Iris pigment epithelial cell (primary cell): ENCODE results near the gene SLC6A9.

Experiments used
- DNase-seq: peaks from one replicate; pipeline ENCODE4 v3.0.0-alpha.2; 2011; ENCODE audit warnings: low read depth

SLC6A9 gene

DNA sequence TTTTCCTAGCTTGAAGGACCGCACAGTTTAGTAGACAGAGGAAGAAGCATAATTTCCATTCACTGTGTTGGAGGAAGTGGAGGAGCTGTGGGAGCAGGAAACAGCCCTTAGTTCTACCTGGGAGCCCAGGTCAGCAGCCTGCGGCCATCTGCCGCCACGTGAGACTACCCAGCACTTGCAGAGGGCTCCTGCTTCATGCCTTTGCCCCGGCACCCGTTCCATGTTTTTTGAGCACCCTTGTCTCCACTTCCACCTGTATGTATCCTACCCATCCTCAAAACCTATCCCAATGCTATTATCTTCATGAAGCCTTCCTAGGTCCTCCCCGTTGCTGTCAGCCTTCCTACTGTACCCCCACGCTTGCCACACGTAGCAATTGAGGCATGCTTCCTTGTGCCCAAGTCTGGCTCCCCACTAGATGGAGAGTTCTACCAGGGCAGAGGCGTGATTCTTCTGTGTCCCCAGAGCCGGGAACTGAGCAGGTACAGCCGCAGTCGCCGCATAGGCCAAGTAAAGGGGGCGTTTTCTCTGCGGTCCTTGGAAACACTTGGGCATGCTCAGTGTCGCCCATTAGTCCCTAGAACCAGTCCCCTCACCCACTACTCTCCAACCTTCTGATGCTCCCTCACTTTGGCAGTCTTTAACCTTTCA, 1.9 kb downstream of the SLC6A9 start:
- DNase-seq: no peak

DNA sequence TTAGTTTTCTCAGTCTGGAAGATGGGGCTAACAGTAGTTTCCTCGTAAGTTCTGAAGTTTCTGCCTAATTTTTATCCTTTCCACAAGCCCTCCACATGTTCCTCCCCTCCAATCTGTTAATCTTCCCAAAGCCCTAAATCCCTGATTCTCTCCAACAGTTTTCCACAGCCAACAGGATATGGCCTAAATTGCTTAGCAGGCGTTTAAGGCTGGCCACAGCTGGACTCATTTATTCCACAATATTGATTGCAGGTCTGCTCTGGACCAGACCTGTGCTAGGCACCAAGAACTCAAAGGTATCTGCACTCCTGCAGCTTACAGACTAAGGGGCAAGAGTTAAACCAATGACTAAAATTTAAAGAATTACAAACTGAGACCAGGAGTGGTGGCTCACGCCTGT, 3.9 kb downstream of the SLC6A9 start:
- no peak for DNase-seq

DNA sequence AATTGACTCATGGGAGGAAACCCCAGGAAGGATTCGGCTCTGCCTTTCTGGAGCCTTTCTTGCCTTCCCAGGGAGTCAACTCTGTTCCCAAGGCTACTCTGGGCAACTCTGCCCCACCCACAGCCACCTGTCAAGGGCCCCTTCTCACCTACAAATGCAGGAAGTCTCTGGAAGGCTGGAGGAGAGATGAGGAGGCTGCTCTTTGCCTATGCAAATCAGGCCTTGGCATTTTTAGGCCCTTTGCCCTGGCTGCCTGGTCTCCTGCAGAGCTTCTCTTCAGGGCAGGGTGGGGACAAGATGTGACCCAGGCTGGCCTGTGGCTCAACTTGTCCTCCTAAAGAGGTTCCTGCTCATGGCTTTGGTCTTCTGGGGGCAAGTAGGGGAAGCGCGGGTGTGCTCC, 5.4 kb downstream of the SLC6A9 start:
- no peak for DNase-seq

DNA sequence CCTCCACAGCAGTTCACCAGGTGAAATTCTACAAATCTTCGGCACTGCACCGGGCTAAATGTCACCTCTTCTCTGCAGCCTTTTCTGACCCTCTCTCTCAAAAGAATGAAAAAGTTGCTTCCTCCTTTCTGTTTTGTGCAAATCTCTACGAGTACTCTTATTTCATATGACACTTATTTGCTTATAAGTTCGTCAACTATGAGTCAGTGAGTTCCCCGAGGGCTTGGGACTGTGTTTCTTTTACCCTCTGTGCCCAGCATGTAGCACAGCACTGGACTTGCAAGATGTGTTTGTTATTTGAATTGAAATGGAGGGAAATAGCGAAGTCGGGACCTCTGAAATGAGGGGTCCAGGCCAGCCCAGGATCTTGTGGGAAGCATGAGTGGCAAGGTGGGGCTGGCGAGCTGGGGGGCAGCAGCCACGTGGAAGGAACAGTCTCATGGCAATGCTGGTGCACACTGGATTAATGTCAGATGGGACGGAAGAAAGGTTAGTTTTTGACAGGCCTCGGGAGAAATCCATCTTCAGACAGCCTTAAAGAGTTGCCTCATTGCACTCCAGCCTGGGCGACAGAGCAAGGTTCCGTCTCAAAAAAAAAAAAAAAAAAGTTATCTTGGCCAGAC, 6.2 kb downstream of the SLC6A9 start:
- DNase-seq: no peak

DNA sequence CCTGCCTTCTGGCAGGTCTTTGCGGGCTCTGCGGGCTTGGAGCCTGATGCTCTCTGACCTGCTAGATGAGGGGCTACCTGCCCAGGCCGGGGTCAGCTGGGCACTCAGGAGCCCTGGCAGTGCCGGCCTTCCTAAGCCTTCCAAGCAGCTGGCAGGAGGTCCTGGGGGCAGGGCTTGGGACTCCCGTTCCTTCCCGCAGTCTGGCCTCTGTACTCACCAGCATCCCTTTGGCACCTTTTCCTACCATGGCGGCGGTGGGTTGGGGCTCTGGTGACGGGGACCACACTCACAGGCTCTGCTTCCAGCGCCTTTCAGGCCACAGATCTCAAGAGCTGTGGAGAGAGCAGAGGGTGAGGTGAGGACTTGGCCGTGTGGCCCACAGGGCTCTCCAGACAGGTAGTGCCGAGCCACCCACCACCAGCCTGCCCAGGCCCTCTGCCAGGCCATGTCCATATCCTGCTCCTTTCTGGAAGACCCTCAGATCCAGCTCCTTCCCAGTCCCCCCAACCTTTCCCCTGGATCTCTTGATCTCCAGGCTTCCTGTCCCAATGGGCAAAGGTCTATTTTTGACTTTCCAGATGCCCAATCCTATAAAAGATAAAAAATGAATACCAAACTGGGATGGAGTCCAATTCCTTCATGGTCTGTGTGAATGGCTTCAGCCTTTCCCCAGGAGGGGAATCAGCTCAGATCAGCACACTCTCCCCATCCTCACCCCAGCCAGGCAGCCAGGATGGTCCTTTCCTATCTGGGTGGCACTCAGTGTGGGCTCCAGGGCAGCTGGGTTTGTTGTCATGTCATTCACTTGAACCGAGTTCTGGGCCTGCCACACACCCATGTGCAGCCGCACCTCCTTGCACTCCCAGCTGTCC, 7.0 kb downstream of the SLC6A9 start:
- DNase-seq: no peak

DNA sequence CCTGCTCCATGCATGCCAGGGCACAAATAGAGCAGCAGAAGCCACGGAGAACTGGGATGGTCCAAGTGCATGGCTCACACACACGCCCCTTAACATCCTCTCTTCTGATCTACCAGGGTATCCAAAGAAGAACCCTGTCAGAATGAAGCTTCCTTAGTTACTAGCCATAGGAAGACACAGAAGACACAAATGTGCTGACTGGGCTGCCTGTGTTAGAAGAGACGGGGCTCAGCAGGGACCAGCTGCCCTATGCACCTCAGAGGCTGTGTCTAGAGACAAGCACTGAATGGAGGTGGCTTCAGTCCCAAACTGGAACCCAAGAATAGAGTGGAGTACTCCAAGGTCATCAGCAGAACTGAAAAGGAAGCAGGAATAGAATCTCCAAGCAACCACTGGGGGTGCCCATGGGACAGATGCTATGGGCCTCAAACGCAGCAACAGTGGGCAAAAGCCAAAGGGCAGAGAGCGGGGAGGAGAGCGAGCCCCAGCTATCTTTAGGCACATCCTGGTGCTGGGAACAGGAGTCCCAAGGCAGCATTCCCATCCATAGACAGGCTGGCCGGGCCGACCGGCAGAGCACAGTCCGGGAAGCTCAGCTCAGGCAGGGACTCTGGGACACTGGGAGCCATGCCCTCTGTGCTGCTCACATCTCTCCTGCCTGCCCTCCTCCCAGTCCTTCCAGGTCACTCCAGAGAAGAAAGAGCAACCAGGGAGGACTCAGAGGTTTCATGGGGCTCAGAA, 9.5 kb downstream of the SLC6A9 start:
- no peak for DNase-seq

DNA sequence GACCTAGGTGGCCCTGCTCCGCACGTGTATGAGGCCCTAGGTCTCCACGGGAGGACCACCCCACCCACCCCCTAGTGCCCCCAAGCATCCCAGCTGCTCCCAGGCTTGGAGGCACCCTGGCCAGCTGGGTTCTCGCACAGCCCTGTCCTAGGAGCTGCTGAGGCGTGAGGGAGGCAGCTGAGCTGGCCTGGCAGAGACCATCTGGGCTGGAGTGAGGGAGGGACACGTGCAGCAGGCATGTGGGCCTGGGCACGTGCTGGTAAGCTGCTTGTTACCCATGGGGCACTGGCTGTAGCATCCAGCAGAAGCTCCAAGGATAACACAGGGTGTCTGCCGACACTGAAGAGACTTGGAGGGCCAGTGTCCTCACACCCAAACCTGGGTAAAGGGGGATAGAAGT, 10.1 kb downstream of the SLC6A9 start:
- no peak for DNase-seq

DNA sequence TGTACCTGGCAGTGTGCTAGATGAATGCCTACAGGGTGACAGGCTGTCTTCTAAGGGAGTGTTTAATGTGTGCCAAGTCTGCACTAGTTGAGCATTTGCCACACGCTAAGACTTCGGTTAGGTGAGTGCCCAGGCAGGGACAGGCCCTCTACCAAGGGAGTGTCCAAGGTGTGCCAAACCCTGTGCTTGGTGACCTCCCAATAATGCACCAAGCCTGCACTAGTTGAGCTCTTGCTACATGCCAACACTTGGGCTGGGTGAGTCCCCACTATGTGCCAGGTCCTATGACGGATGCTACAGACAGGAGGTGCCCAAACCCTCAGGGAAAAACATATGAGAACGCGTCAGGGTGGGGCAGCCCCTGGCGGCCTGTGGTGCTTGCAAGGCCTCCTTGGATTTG, 10.8 kb downstream of the SLC6A9 start:
- no peak for DNase-seq

DNA sequence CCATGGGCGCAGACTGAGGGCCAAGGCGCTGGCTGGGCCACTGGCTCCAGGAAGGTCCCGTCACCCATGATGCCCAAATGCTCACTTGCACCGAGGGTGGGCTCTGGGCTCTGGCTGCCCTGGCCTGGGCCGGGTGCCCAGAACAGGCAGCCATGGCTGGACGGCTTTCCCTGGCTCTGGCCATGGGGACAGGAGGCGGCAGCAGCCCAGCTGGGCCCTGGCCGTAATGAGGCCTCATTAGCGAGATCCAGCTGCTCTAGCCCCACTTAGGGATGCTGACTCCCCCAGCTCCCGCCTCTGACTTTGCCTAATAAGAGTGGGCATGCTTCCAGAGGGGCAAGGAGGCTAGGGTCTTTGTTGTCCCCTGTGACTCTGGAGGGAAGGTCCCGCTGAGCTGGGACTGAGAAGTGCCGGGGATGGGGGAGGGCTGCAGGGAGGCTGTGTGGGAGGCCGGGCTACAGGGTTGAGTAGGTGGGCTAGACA, 11.8 kb downstream of the SLC6A9 start:
- no peak for DNase-seq

DNA sequence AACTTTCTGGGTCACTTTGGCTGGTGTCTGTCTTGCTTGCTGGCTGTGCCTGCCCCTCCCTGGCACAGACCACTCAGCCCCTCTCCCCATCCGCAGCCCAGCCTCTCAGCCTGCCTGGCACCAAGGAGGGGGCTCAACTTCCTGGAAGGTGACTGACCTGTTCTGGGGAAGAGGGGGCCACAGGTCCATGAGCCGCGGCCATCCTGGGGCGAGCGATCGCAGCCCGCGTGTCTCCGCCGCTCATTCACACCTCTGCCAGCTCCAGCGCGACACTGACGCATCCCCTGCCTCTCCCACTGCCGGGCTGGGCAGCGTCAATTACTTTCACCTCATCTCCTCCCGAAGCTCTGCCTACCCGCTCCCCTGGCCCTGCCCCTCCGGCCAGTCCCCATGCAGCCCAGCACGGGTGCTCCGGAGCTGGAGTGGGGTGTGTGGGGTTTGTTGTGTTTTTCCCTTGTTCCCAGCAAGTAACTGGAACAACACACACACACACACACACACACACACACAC, 14.3 kb downstream of the SLC6A9 start:
- no peak for DNase-seq

DNA sequence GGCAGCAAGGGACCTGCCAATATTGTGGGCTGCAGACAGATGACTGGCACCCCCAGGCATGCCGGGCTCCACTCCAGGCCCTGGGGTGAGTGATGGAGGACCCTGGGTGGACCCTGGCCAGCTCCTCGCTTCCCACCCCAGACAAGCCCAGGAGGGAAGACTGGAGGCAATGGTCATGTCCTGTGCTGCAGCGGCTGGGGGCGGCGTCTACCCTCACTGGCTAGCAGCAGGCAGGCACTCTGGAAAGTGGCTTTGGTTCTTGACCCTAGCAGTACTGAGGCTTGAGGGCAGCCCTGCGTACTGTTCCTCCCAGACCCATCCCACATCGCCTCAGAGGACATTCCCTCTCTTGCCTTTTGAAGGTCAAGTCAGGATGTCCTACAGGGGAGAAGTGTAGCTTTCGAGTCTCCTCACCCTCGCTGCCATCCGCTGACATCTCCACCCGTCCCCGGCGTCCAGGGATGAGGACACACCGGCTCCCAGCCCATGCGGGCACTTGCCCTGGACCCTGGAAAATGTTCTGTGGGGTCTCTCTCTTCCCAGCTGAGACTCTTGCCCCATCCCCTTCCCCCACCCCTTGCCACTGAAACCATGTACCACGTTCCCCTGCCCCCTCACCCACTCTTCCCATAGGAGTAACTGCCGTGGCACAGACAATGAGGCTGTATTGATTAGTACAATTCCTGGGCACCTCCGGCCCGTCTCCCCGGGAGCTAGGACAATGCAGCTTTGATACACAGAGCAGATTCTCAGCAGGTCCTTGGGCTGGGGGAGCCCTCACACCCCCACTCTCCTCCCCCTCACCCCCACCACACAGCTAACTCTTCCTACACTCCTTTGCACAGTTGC, 15.0 kb downstream of the SLC6A9 start:
- DNase-seq: no peak

DNA sequence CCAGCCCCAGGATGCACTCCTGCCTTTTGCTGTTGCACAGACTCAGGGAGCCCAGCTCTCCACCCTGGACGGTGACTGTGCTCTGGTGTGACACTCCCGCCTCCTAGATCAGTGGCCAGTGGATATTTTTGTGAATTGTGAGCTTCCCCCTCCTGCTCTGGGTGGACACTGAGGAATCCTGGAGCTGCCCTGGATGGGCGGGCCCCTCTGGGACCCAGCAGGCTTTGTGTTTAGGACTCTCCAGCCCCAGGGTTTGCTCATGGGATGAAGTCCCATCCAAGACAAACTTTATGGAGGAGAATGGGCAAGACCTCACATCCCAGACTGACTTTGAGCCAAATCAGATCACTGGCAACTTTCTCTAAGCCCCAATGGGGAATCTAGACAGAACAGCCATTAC, 16.1 kb downstream of the SLC6A9 start:
- DNase-seq: no peak

DNA sequence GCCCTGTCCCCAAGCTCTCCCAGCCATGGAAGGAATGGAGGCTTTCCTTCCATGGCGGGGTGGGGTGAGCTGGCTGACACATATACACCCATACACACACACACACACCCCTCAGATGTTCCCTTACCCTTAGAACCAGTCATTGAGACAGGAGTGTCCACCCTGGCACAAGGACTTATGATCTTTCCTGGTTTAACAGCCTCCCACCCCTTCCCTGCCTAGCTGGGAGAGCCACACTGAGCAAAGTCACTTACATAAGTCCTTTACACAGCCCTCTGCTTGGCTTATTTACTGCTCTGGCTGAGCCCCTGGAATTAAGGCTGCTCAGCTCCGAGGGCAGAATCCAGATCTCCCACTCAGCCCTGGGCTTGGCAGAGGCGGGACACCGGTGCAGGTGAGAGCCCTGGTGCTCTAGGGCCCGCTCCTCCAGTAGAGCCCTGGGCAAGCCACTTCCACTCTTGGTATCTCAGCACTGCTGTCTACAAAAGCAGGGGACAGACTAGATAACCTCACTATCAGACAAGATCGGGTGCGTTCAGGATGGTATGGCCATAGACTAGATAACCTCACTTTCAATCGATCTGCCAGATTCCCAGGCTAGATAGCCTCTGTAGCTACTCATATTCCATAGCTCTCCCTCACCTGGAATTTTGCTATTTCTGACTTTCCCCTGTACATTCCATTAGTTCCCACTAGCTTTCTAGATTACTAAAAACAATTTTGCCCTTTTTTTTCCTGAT, 16.7 kb downstream of the SLC6A9 start:
- DNase-seq: no peak

DNA sequence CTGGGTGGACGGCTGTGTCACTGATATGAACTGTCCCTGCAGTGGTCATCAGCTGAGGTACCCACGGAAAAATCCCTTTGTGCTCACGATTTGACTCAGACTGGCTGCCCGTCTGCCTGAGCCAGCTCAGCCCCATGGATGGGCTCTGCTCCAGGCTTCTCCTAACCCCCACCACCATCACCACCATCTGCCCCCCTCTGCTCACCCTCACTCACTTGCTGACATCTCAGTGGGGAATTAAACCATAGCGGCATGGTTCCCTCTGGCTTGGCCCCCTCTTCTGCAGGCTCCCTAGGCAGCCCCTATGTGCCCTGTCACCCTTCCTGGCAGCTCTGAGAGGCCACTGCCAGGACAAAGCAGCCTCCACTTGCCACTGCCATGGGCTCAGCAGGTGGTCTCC, 17.3 kb downstream of the SLC6A9 start:
- DNase-seq: no peak

DNA sequence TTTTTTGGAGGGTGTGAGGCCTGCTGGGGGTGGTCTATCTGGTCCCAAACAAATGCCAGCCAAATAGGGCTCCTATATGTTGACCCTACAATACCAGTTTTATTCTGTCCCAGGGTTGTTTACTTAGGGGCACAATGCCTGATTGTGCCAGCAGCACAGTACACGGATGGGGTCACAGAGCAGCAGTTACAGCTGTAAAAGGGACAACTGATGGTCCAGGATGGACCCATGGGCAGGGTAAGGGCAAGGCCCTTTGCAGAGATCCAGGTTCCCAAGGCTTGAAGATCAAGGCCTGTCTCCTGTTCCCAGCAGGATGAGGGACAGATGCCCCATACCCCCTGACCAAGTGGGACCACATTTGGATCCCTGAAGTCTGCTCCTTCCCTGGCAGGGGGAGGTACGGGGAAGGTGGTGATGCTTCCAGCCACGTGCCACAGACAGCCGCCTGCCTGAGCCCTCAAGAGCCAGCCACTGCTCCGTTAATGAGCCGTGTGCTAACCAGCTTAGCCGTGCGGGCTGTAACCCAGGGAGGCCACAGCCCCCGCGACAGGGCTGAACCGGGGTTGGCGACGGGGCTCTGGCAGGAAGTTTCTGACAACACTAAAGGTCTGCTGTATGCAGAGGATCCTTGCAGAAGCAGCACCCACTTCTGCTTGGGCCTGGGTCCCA, 18.2 kb downstream of the SLC6A9 start:
- DNase-seq: no peak

DNA sequence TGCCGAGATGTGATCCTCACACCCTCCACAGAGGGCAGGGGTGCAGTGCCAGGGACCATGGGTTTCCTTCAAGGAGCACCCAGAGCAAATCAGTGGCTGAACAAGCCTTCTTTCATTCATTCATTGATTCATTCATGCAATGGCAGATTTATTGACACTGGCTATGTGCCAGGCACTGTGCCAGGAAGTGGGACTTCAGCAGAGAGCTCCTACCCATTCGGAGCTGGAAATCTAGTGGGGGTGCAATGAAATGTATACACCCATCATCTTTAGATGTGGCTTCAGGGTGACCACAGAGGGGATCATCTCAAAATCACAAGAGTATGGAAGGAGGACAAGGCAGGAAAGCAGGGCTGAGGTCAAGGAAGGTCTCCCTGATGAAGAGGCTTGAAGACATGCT, 18.9 kb downstream of the SLC6A9 start:
- no peak for DNase-seq

DNA sequence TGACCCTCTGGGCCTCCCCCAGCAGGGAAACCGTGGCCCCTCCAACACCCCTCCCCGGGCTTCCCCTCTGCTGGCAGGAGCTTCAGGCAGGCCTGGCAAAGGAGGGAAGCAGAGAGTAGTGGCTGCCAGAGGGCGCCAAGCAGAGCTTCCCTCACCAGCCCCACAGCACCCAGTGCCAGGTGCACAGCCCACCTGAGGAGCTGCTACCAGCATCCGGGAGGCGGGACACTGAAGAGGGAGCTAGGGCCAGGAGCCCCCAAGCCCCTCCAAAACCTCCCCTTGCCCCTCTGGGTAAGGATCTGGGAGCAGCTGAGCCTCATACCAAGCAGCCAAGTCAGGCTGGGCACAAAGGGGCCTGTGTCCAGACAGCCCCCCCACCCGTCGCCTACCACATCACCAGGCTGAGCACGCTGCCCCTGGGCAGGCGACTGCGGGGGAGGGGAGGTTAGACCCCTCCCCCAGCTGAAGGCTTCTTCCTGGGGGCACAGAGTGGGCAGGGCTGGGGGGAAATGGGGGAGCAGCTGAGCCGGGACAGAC, 20.3 kb downstream of the SLC6A9 start:
- DNase-seq: no peak

DNA sequence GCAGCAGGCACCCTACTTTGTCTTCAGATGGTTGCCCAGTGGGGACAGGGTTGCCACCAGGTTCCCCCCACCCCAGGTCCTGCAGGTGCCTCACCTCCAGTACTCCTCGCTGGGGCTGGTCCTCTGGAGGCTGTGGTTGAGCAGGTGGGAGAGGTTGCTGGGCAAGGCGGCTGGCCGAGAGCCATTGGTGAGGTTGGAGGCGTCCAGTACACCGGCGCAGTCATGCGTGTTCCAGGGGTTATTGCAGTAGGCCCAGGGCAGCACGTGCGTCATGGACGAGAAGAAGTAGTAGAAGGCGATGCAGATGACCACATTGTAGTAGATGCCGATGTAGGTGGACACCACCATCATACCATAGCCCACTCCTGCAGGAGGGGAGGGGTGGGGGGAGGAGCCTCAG, 23.0 kb downstream of the SLC6A9 start:
- DNase-seq: no peak

DNA sequence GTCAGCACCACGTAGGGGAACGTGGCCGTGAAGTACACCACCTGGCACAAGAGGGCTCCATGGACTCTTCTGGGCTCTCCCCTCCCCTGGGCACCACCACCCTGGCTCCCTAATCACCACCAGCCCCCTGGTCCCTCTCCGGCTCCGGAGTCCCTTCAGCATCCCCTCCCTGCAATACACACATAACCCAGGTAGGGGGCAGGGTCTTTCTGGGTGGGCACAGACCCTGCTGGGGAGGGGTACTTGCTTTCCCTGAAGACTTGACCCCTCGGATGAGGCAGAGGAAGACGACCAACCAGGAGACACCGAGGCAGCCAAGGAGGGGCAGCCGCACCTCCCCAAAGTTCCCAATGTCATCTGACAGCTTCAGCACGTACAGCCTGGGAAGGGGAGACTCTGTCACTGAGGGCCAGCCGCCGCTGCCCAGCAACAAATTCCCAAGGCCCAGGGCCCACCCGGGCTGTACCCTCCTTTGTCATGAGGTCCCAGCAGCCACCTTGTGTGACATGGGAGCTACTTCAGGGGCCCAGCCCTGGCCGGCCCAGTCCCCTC, 28.6 kb downstream of the SLC6A9 start:
- no peak for DNase-seq
